ENCODE results near the gene ARGLU1. TPM values are rescaled to one million over a fixed set of nuclear protein-coding genes. Genes with fewer than 3 reads are reported as not detected.

The ARGLU1 gene
- total RNA-seq, 1 experiment from 2014 or later, result 115 TPM

DNA sequence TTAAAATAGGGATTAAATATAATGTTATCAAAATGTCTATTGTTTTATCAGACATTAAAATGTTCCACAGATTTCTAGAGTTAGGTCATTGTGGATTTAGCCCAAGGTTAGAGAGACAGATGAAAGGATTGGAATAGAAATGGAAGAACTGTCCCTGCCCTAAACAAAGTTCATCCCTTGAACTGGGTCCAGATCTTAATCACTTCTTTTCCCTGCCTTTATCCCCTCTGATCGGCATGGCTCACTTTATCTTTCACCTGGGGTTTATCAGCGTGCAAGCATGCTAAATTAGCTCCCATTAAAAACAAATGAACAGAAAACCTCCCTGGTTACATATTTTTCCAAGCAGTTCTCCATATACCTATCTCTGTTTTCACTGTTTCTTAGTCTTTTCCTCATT is 23.4 kb upstream of the ARGLU1 start:
- H3K4me1 Mint-ChIP-seq, result no peaks in the 10 kb centered on the region
- H3K9me3 Mint-ChIP-seq, result peaks cover 16% of the 10 kb centered on the region
- peaks cover 10% of the 10 kb centered on the region for H3K36me3 Mint-ChIP-seq
- H3K27me3 Mint-ChIP-seq (ENCODE audit: low read depth), result no peaks in the 10 kb centered on the region
- TF ChIP-seq, protein P1, sequence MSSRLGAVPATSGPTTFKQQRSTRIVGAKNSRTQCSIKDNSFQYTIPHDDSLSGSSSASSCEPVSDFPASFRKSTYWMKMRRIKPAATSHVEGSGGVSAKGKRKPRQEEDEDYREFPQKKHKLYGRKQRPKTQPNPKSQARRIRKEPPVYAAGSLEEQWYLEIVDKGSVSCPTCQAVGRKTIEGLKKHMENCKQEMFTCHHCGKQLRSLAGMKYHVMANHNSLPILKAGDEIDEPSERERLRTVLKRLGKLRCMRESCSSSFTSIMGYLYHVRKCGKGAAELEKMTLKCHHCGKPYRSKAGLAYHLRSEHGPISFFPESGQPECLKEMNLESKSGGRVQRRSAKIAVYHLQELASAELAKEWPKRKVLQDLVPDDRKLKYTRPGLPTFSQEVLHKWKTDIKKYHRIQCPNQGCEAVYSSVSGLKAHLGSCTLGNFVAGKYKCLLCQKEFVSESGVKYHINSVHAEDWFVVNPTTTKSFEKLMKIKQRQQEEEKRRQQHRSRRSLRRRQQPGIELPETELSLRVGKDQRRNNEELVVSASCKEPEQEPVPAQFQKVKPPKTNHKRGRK (CRISPR knock-in tag; IDR thresholded peaks at IDR 0.05; ENCODE audit: borderline replicate concordance), result no peak
- TF ChIP-seq NR2C2 (CRISPR knock-in tag; IDR thresholded peaks at IDR 0.05), result no peak
- TF ChIP-seq, protein P2, sequence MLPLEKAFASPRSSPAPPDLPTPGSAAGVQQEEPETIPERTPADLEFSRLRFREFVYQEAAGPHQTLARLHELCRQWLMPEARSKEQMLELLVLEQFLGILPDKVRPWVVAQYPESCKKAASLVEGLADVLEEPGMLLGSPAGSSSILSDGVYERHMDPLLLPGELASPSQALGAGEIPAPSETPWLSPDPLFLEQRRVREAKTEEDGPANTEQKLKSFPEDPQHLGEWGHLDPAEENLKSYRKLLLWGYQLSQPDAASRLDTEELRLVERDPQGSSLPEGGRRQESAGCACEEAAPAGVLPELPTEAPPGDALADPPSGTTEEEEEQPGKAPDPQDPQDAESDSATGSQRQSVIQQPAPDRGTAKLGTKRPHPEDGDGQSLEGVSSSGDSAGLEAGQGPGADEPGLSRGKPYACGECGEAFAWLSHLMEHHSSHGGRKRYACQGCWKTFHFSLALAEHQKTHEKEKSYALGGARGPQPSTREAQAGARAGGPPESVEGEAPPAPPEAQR (CRISPR knock-in tag; IDR thresholded peaks at IDR 0.05), result no peak
- TF ChIP-seq, protein P3, sequence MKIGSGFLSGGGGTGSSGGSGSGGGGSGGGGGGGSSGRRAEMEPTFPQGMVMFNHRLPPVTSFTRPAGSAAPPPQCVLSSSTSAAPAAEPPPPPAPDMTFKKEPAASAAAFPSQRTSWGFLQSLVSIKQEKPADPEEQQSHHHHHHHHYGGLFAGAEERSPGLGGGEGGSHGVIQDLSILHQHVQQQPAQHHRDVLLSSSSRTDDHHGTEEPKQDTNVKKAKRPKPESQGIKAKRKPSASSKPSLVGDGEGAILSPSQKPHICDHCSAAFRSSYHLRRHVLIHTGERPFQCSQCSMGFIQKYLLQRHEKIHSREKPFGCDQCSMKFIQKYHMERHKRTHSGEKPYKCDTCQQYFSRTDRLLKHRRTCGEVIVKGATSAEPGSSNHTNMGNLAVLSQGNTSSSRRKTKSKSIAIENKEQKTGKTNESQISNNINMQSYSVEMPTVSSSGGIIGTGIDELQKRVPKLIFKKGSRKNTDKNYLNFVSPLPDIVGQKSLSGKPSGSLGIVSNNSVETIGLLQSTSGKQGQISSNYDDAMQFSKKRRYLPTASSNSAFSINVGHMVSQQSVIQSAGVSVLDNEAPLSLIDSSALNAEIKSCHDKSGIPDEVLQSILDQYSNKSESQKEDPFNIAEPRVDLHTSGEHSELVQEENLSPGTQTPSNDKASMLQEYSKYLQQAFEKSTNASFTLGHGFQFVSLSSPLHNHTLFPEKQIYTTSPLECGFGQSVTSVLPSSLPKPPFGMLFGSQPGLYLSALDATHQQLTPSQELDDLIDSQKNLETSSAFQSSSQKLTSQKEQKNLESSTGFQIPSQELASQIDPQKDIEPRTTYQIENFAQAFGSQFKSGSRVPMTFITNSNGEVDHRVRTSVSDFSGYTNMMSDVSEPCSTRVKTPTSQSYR (CRISPR knock-in tag; IDR thresholded peaks at IDR 0.05), result no peak
- no peak for TF ChIP-seq JAZF1 (CRISPR knock-in tag; IDR thresholded peaks at IDR 0.05)
- no peak for TF ChIP-seq RORB (CRISPR knock-in tag; IDR thresholded peaks at IDR 0.05)
- TF ChIP-seq, protein P4, sequence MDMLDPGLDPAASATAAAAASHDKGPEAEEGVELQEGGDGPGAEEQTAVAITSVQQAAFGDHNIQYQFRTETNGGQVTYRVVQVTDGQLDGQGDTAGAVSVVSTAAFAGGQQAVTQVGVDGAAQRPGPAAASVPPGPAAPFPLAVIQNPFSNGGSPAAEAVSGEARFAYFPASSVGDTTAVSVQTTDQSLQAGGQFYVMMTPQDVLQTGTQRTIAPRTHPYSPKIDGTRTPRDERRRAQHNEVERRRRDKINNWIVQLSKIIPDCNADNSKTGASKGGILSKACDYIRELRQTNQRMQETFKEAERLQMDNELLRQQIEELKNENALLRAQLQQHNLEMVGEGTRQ (CRISPR knock-in tag; IDR thresholded peaks at IDR 0.05), result no peak
- TF ChIP-seq, protein P5, sequence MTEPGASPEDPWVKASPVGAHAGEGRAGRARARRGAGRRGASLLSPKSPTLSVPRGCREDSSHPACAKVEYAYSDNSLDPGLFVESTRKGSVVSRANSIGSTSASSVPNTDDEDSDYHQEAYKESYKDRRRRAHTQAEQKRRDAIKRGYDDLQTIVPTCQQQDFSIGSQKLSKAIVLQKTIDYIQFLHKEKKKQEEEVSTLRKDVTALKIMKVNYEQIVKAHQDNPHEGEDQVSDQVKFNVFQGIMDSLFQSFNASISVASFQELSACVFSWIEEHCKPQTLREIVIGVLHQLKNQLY (CRISPR knock-in tag; IDR thresholded peaks at IDR 0.05), result no peak
- TF ChIP-seq GABPB1 (CRISPR knock-in tag; IDR thresholded peaks at IDR 0.05), result no peak
- TF ChIP-seq IRF2 (CRISPR knock-in tag; IDR thresholded peaks at IDR 0.05; ENCODE audit: borderline replicate concordance, low read depth), result no peak
- no peak for TF ChIP-seq ETV6 (CRISPR knock-in tag; IDR thresholded peaks at IDR 0.05)
- TF ChIP-seq SMAD3 (CRISPR knock-in tag; IDR thresholded peaks at IDR 0.05; ENCODE audit: borderline replicate concordance), result no peak
- TF ChIP-seq ZNF671 (CRISPR knock-in tag; IDR thresholded peaks at IDR 0.05), result no peak
- TF ChIP-seq, protein P6, sequence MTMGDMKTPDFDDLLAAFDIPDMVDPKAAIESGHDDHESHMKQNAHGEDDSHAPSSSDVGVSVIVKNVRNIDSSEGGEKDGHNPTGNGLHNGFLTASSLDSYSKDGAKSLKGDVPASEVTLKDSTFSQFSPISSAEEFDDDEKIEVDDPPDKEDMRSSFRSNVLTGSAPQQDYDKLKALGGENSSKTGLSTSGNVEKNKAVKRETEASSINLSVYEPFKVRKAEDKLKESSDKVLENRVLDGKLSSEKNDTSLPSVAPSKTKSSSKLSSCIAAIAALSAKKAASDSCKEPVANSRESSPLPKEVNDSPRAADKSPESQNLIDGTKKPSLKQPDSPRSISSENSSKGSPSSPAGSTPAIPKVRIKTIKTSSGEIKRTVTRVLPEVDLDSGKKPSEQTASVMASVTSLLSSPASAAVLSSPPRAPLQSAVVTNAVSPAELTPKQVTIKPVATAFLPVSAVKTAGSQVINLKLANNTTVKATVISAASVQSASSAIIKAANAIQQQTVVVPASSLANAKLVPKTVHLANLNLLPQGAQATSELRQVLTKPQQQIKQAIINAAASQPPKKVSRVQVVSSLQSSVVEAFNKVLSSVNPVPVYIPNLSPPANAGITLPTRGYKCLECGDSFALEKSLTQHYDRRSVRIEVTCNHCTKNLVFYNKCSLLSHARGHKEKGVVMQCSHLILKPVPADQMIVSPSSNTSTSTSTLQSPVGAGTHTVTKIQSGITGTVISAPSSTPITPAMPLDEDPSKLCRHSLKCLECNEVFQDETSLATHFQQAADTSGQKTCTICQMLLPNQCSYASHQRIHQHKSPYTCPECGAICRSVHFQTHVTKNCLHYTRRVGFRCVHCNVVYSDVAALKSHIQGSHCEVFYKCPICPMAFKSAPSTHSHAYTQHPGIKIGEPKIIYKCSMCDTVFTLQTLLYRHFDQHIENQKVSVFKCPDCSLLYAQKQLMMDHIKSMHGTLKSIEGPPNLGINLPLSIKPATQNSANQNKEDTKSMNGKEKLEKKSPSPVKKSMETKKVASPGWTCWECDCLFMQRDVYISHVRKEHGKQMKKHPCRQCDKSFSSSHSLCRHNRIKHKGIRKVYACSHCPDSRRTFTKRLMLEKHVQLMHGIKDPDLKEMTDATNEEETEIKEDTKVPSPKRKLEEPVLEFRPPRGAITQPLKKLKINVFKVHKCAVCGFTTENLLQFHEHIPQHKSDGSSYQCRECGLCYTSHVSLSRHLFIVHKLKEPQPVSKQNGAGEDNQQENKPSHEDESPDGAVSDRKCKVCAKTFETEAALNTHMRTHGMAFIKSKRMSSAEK (CRISPR knock-in tag; IDR thresholded peaks at IDR 0.05; ENCODE audit: borderline replicate concordance), result no peak
- no peak for TF ChIP-seq ZNF396 (CRISPR knock-in tag; IDR thresholded peaks at IDR 0.05; ENCODE audit: borderline replicate concordance)
- TF ChIP-seq, protein P7, sequence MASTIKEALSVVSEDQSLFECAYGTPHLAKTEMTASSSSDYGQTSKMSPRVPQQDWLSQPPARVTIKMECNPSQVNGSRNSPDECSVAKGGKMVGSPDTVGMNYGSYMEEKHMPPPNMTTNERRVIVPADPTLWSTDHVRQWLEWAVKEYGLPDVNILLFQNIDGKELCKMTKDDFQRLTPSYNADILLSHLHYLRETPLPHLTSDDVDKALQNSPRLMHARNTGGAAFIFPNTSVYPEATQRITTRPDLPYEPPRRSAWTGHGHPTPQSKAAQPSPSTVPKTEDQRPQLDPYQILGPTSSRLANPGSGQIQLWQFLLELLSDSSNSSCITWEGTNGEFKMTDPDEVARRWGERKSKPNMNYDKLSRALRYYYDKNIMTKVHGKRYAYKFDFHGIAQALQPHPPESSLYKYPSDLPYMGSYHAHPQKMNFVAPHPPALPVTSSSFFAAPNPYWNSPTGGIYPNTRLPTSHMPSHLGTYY (CRISPR knock-in tag; IDR thresholded peaks at IDR 0.05), result no peak
- no peak for TF ChIP-seq ZNF138 (CRISPR knock-in tag; conservative IDR thresholded peaks at IDR 0.05)
- no peak for TF ChIP-seq CREB1 (CRISPR knock-in tag; IDR thresholded peaks at IDR 0.05)
- TF ChIP-seq TP53 (CRISPR knock-in tag; IDR thresholded peaks at IDR 0.05), result no peak
- H3K4me3 Mint-ChIP-seq, result no peak overlapping the region
- ChIA-PET POLR2A (no interaction called here), CTCF (interaction anchor here (1.1 kb wide), 1 partner anchor 29 kb away, joined by 3 read pairs; no protein-coding TSS in a partner anchor)
- ATAC-seq, result no peak
- no peak overlapping the region for H3K27ac Mint-ChIP-seq
- DNase-seq (ENCODE audit: low spot score), result no peak

Measured in WTC11 (cell line).